ENCODE results near the gene NUTM2A. TPM values are rescaled to one million over a fixed set of nuclear protein-coding genes. Genes with fewer than 3 reads are reported as not detected.
"Not testable (repeated sequence)": the region's sequence is repeated elsewhere in the genome, so short reads cannot be mapped to it uniquely, and the experiment has no call there.

NUTM2A gene
- polyA plus RNA-seq (2012; ENCODE audit: insufficient read depth, insufficient read length, low read depth), result not detected

GRCh38 chr10:87225148-87225547 lies at the start of gene NUTM2A:
NUTM2A (plus strand) TSS chr10:87225448; CDS start chr10:87225831, 383 bp downstream.
- DNase-seq; H3K4me1 ChIP-seq; H3K4me3 ChIP-seq (ENCODE audit: low read depth, low read length); H3K27me3 ChIP-seq; H3K9me3 ChIP-seq; H3K36me3 ChIP-seq: not testable (repeated sequence)

GRCh38 chr10:87177587-87177986 lies 47.7 kb upstream of the NUTM2A start:
- not testable (repeated sequence) for H3K4me3 ChIP-seq (ENCODE audit: low read depth, low read length); DNase-seq; H3K36me3 ChIP-seq; H3K9me3 ChIP-seq; H3K27me3 ChIP-seq; H3K4me1 ChIP-seq

- H3K27me3 ChIP-seq; H3K36me3 ChIP-seq; H3K9me3 ChIP-seq; DNase-seq; H3K4me1 ChIP-seq; H3K4me3 ChIP-seq (ENCODE audit: low read depth, low read length): not testable (repeated sequence)
Measured at GRCh38 chr10:87184421-87184820, 40.8 kb upstream of the NUTM2A start.

- not testable (repeated sequence) for H3K9me3 ChIP-seq; H3K4me3 ChIP-seq (ENCODE audit: low read depth, low read length); H3K36me3 ChIP-seq; H3K27me3 ChIP-seq; H3K4me1 ChIP-seq; DNase-seq
Measured at GRCh38 chr10:87186016-87186415, 39.2 kb upstream of the NUTM2A start.

- H3K27me3 ChIP-seq; DNase-seq; H3K9me3 ChIP-seq; H3K4me1 ChIP-seq; H3K4me3 ChIP-seq (ENCODE audit: low read depth, low read length); H3K36me3 ChIP-seq: not testable (repeated sequence)
Measured at GRCh38 chr10:87187573-87187972, 37.7 kb upstream of the NUTM2A start.

GRCh38 chr10:87191841-87192240 lies 33.4 kb upstream of the NUTM2A start:
- not testable (repeated sequence) for H3K4me1 ChIP-seq; H3K4me3 ChIP-seq (ENCODE audit: low read depth, low read length); DNase-seq; H3K9me3 ChIP-seq; H3K27me3 ChIP-seq; H3K36me3 ChIP-seq

GRCh38 chr10:87200924-87201323 lies 24.3 kb upstream of the NUTM2A start:
- not testable (repeated sequence) for DNase-seq; H3K4me1 ChIP-seq; H3K27me3 ChIP-seq; H3K36me3 ChIP-seq; H3K9me3 ChIP-seq; H3K4me3 ChIP-seq (ENCODE audit: low read depth, low read length)

GRCh38 chr10:87204801-87205200 lies 20.4 kb upstream of the NUTM2A start:
- H3K9me3 ChIP-seq; H3K27me3 ChIP-seq; H3K4me3 ChIP-seq (ENCODE audit: low read depth, low read length); H3K4me1 ChIP-seq; H3K36me3 ChIP-seq; DNase-seq: not testable (repeated sequence)

GRCh38 chr10:87206922-87207321 lies 18.3 kb upstream of the NUTM2A start:
- H3K27me3 ChIP-seq; H3K9me3 ChIP-seq; H3K4me1 ChIP-seq; DNase-seq; H3K4me3 ChIP-seq (ENCODE audit: low read depth, low read length); H3K36me3 ChIP-seq: not testable (repeated sequence)

GRCh38 chr10:87210309-87210708 lies 14.9 kb upstream of the NUTM2A start:
- H3K9me3 ChIP-seq; H3K27me3 ChIP-seq; H3K4me3 ChIP-seq (ENCODE audit: low read depth, low read length); H3K4me1 ChIP-seq; DNase-seq; H3K36me3 ChIP-seq: not testable (repeated sequence)

- not testable (repeated sequence) for H3K9me3 ChIP-seq; H3K4me1 ChIP-seq; DNase-seq; H3K4me3 ChIP-seq (ENCODE audit: low read depth, low read length); H3K36me3 ChIP-seq; H3K27me3 ChIP-seq
Measured at GRCh38 chr10:87211848-87212247, 13.4 kb upstream of the NUTM2A start.

GRCh38 chr10:87213150-87213765 lies 12.0 kb upstream of the NUTM2A start:
- H3K4me3 ChIP-seq (ENCODE audit: low read depth, low read length); H3K9me3 ChIP-seq; DNase-seq; H3K36me3 ChIP-seq; H3K4me1 ChIP-seq; H3K27me3 ChIP-seq: not testable (repeated sequence)

GRCh38 chr10:87213806-87214205 lies 11.4 kb upstream of the NUTM2A start:
- not testable (repeated sequence) for H3K4me3 ChIP-seq (ENCODE audit: low read depth, low read length); H3K9me3 ChIP-seq; H3K36me3 ChIP-seq; DNase-seq; H3K27me3 ChIP-seq; H3K4me1 ChIP-seq

- not testable (repeated sequence) for H3K9me3 ChIP-seq; DNase-seq; H3K4me3 ChIP-seq (ENCODE audit: low read depth, low read length); H3K27me3 ChIP-seq; H3K4me1 ChIP-seq; H3K36me3 ChIP-seq
Measured at GRCh38 chr10:87216120-87216519, 9.1 kb upstream of the NUTM2A start.

GRCh38 chr10:87219370-87219769 lies 5.9 kb upstream of the NUTM2A start:
- DNase-seq, H3K36me3 ChIP-seq: not testable (repeated sequence)

GRCh38 chr10:87222789-87223188 lies 2.5 kb upstream of the NUTM2A start:
- H3K4me3 ChIP-seq (ENCODE audit: low read depth, low read length); DNase-seq; H3K36me3 ChIP-seq; H3K9me3 ChIP-seq; H3K4me1 ChIP-seq; H3K27me3 ChIP-seq: not testable (repeated sequence)

More at GRCh38 chr10:87219370-87219769, 5.9 kb upstream of the NUTM2A start:
- not testable (repeated sequence) for H3K4me3 ChIP-seq (ENCODE audit: low read depth, low read length); H3K4me1 ChIP-seq; H3K9me3 ChIP-seq; H3K27me3 ChIP-seq

- not testable (repeated sequence) for H3K36me3 ChIP-seq; H3K27me3 ChIP-seq; H3K4me1 ChIP-seq; H3K4me3 ChIP-seq (ENCODE audit: low read depth, low read length); H3K9me3 ChIP-seq; DNase-seq
Measured at GRCh38 chr10:87228247-87228646, 3.0 kb downstream of the NUTM2A start.
